H1 (cell line): ENCODE data around the gene SHOX.

ENCODE experiments used
- CTCF ChIP-seq, 3 experiments: IDR thresholded peaks; 1 replicate in 2 of 3; 2 replicates in 1 of 3; pipeline versions ENCODE4 v1.5.1 to v1.6.1; 2011; ENCODE audit warnings: low read length in 3 of 3, mild to moderate bottlenecking in 3 of 3, inconsistent platforms in 2 of 3, low read depth in 1 of 3, moderate library complexity in 1 of 3; ENCODE audit not compliant: insufficient read depth in 1 of 3; ENCODE audit errors: control extremely low read depth in 1 of 3
- EP300 ChIP-seq, 2 experiments: IDR thresholded peaks; 1 replicate in 1 of 2; 2 replicates in 1 of 2; pipeline ENCODE4 v1.6.1; 2011 to 2012; ENCODE audit warnings: low read depth in 2 of 2, low read length in 2 of 2, mild to moderate bottlenecking in 2 of 2, borderline replicate concordance in 1 of 2, inconsistent platforms in 1 of 2, moderate library complexity in 1 of 2
- EZH2 ChIP-seq: fragments of 200-600 bp; sonication (generic); IDR thresholded peaks from 2 replicates; pipeline ENCODE4 v1.7.1; 2012; ENCODE audit warnings: low read depth, mild to moderate bottlenecking, moderate library complexity, low read length, inconsistent platforms; ENCODE audit not compliant: severe bottlenecking
- KDM1A ChIP-seq: fragments of 200-600, 300-600 bp; sonication (generic); IDR thresholded peaks from 2 replicates; pipeline ENCODE4 v1.7.1; 2016; ENCODE audit warnings: mild to moderate bottlenecking, low read length, borderline replicate concordance
- MAFK ChIP-seq: IDR thresholded peaks from 2 replicates; pipeline ENCODE4 v1.6.1; 2012; ENCODE audit warnings: low read depth, mild to moderate bottlenecking, improper control_type of control experiment, low read length
- PHF8 ChIP-seq: fragments of 200-600 bp; sonication (generic); conservative IDR thresholded peaks from 2 replicates; pipeline ENCODE4 v1.7.1; 2012; ENCODE audit warnings: low read depth, mild to moderate bottlenecking, inconsistent platforms, low read length, moderate library complexity
- POLR2AphosphoS5 ChIP-seq: IDR thresholded peaks from 2 replicates; pipeline ENCODE4 v1.6.1; 2011; ENCODE audit warnings: low read depth, low read length
- RFX5 ChIP-seq: IDR thresholded peaks from 2 replicates; pipeline ENCODE4 v1.6.1; 2011; ENCODE audit warnings: low read depth, low read length, improper control_type of control experiment, borderline replicate concordance
- SRF ChIP-seq: IDR thresholded peaks from 2 replicates; pipeline ENCODE4 v1.6.1; 2011; ENCODE audit warnings: mild to moderate bottlenecking, low read depth, low read length, moderate library complexity
- TAF1 ChIP-seq: IDR thresholded peaks from 2 replicates; pipeline ENCODE4 v1.6.1; 2011; ENCODE audit warnings: mild to moderate bottlenecking, low read depth, low read length
- TBP ChIP-seq: IDR thresholded peaks from 2 replicates; pipeline ENCODE4 v1.6.1; 2011; ENCODE audit warnings: low read depth, low read length, improper control_type of control experiment

GRCh38 chrX:646228-646495, 15.6 kb downstream of the SHOX start:
- TF ChIP-seq CTCF (IDR thresholded peaks at IDR 0.05; ENCODE audit: control extremely low read depth in 1 of 3, insufficient read depth in 1 of 3, low read depth in 1 of 3, low read length in 3 of 3) (no peak), EZH2 (no peak), MAFK (no peak), KDM1A (no peak), POLR2AphosphoS5 (no peak), PHF8 (no peak), RFX5 (no peak), EP300 (IDR thresholded peaks at IDR 0.05; ENCODE audit: borderline replicate concordance in 1 of 2, low read depth in 2 of 2, low read length in 2 of 2) (no peak), SRF (no peak), TAF1 (no peak), TBP (no peak)
